Uterus (tissue), 4 donors: Measurements from ENCODE around the gene HSFX4. TPM values are rescaled to one million over a fixed set of nuclear protein-coding genes. Genes with fewer than 3 reads are reported as not detected.
"Not testable (repeated sequence)": the region's sequence is repeated elsewhere in the genome, so short reads cannot be mapped to it uniquely, and the experiment has no call there.

Experiments
- DNase-seq, 2 donors: peaks; one replicate each; pipeline ENCODE4 v3.0.0-alpha.2; 2019 to 2020
- H3K27ac ChIP-seq, 2 donors: fragments of 200-600 bp; sonication (generic); 1 replicate in 1 of 2; 2 replicates in 1 of 2; pipeline ENCODE4 v1.5.1; 2016 to 2018
- H3K27me3 ChIP-seq, 2 donors: fragments of 200-600 bp; sonication (generic); one replicate each; pipeline ENCODE4 v1.5.1; 2018 to 2019; ENCODE audit warnings: control low read depth in 1 of 2
- H3K36me3 ChIP-seq, 2 donors: fragments of 200-600 bp; sonication (generic); one replicate each; pipeline ENCODE4 v1.5.1; 2019; ENCODE audit warnings: control low read depth in 1 of 2
- H3K4me1 ChIP-seq, 2 donors: fragments of 200-600 bp; sonication (generic); one replicate each; pipeline ENCODE4 v1.5.1; 2018 to 2019; ENCODE audit warnings: control low read depth in 1 of 2
- H3K4me3 ChIP-seq, 2 donors: fragments of 200-600 bp; sonication (generic); 1 replicate in 1 of 2; 2 replicates in 1 of 2; pipeline ENCODE4 v1.5.1; 2018 to 2019; ENCODE audit warnings: mild to moderate bottlenecking in 1 of 2
- H3K9me3 ChIP-seq, 2 donors: fragments of 200-600 bp; sonication (generic); one replicate each; pipeline ENCODE4 v1.5.1; 2019; ENCODE audit warnings: control low read depth in 1 of 2
- POLR2A ChIP-seq, 2 donors: fragments of 450-650 bp; IDR thresholded peaks; one replicate each; pipeline ENCODE4 v1.6.1; 2016; ENCODE audit warnings: antibody characterized with exemption in 2 of 2, mild to moderate bottlenecking in 1 of 2, moderate library complexity in 1 of 2
- intact Hi-C: fragments of 100-400 bp; cut with DNase I; formaldehyde crosslinking; loops from one replicate; pipeline ENCODE4 v1.15.1; 2023; ENCODE audit warnings: low total_unique reads
- total RNA-seq, 4 donors: library from RNA; depleted of rRNA in 3 of 4; stranded (reverse); fragments of >200 nt in 3 of 4; gene quantifications; one replicate each; pipeline versions ENCODE4 v1.1.0 to v1.2.4, GENCODE V29; 2014 to 2023
- TF ChIP-seq, protein P1 (sequence below), 4 experiments: fragments of 200-600 bp in 2 of 4; fragments of 450-650 bp in 2 of 4; sonication (generic) in 2 of 4; IDR thresholded peaks; one replicate each; pipeline ENCODE4 v1.5.1; 2016 to 2019; ENCODE audit warnings: antibody characterized with exemption in 4 of 4, mild to moderate bottlenecking in 2 of 4, moderate library complexity in 1 of 4
- donor health status: DM: yes; HTN: yes; CAD: no.

The HSFX4 gene
- total RNA-seq, 4 donors from 2014 or later = not detected

DNA sequence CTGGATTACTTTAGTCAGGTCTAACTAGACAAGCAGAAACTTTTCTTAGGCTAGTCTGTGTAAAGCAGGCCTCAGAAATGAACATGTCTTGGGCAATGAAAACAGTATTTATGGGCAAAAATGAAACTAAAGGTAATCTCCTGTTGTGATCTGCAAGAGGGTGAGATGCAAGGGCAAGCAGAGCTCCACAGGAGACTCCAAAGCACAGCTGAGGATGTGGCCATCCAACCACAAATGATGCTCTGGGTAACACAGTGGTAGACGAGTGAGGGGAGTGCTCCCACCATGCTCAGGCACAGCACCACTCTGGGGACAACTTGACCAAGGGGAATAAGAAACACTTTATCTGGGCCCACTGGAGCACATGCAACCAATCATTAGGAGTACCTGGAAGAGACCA is 738 bp upstream of the HSFX4 start:
- H3K27ac ChIP-seq, H3K9me3 ChIP-seq, H3K36me3 ChIP-seq, H3K4me1 ChIP-seq, intact Hi-C loops, H3K4me3 ChIP-seq, H3K27me3 ChIP-seq, DNase-seq: not testable (repeated sequence)

DNA sequence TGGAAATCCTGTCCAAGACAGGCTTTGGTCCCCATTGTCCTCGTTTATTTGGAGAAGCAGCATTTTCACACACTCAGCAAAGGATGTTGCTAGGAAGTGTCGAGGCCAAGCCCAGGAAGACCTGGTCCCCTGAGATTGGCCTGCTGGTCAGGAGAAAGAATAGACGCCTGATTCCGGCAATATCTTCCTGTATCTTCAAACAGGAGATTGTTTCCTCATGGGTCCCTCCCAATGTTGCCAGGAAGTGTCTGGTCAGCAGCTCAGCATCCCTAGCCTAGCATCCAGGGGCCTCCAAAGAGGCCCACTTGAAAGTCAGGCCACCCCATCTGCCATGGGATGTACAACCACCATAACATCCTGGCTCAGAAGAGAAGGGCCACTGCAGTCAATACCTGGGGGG is 2.0 kb downstream of the HSFX4 start:
- H3K27ac ChIP-seq, intact Hi-C loops, H3K36me3 ChIP-seq, H3K4me1 ChIP-seq, H3K27me3 ChIP-seq, DNase-seq, H3K9me3 ChIP-seq, H3K4me3 ChIP-seq: not testable (repeated sequence)

DNA sequence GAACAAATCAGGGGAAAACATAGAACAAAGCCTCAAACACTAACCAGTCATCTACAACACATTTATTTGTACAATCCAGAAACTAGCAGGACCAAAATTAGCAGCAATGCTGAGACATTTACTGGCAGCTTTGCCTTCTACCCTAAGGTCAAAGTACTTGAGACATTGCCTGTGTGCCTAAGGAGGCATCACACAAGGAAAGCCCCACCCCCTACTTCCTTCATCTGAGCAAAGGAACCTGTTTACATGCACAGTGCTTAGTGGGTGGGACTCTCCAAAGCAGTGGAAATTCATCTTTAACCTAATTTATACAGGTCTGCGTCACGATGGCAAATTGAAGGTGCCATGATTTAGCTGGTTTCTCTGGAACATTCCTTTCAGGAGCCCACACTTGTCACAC is 2.8 kb downstream of the HSFX4 start:
- H3K27ac ChIP-seq, H3K4me1 ChIP-seq: not testable (repeated sequence)

DNA sequence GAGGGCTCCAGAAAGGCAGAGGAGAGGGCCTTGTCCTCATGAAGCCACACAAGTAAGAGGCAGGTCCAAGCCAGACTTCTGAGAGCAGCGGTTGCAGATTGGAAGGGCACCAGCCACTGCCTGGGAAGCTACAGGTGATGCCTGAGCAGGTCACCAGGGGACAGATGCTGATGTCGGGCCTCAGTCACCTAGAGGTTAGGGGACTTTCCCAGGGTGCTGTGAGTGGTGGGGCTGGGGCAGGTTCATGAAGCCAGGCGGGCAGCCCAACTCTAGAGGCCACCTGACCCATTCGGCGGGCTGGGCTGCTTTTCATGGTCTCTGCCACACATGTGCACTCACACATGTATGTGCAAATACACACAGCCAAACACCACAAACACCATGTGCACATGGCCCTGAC is 3.6 kb downstream of the HSFX4 start:
- H3K9me3 ChIP-seq, intact Hi-C loops: not testable (repeated sequence)

More for the DNA sequence above, 2.8 kb downstream of the HSFX4 start:
- H3K9me3 ChIP-seq, H3K27me3 ChIP-seq, intact Hi-C loops, H3K4me3 ChIP-seq, H3K36me3 ChIP-seq, DNase-seq: not testable (repeated sequence)

DNA sequence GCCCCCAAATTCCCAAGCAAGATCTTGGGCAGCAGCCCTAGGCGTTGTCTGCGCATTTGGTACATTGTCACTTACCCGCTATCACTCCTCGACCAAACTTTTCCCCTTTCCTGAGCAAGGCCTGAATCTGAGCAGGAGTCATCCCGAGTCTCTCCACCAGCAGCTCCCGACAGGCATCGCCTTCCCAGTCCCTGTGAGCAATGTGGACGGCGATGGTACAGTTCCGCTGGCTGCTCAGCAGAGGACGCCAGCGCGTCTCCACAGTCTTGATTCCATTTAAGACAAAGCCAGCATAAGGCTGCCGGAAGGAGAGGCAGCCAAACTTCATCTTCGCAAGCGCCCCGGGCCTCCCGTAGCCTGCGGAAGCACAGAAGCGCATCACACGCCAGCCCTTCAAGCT is 4.2 kb downstream of the HSFX4 start:
- H3K4me1 ChIP-seq, H3K9me3 ChIP-seq, H3K27ac ChIP-seq, intact Hi-C loops, H3K27me3 ChIP-seq, DNase-seq, H3K36me3 ChIP-seq, H3K4me3 ChIP-seq: not testable (repeated sequence)

More for the DNA sequence above, 3.6 kb downstream of the HSFX4 start:
- not testable (repeated sequence) for H3K27me3 ChIP-seq, H3K36me3 ChIP-seq, H3K4me1 ChIP-seq, DNase-seq, H3K27ac ChIP-seq, H3K4me3 ChIP-seq

DNA sequence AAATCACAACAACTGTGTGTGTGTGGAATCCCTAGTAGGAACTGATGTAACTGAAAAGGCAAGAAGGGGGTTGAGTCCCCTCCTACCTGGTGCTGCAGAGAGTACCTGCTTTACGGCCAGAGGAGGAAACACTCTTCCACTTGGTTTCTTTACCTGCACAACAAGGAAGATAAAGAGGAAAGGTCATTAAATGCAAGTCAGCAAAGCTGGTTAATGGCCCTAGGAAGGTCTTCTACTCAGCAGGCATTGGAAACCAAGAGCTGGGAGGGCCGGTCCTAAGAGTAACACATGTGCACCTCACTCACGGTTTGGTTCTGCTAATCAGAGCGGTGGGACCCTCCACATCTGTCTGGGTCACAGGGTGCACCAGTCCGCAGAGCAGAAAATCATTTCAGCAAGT is 8.0 kb downstream of the HSFX4 start:
- intact Hi-C loops, H3K36me3 ChIP-seq, H3K27me3 ChIP-seq, H3K9me3 ChIP-seq, DNase-seq, H3K4me1 ChIP-seq: not testable (repeated sequence)
- Histone ChIP-seq H3K4me3 (peak overlapping the region; percentile 64 to 83), H3K27ac (peak overlapping the region; percentile 87 to 90)

DNA sequence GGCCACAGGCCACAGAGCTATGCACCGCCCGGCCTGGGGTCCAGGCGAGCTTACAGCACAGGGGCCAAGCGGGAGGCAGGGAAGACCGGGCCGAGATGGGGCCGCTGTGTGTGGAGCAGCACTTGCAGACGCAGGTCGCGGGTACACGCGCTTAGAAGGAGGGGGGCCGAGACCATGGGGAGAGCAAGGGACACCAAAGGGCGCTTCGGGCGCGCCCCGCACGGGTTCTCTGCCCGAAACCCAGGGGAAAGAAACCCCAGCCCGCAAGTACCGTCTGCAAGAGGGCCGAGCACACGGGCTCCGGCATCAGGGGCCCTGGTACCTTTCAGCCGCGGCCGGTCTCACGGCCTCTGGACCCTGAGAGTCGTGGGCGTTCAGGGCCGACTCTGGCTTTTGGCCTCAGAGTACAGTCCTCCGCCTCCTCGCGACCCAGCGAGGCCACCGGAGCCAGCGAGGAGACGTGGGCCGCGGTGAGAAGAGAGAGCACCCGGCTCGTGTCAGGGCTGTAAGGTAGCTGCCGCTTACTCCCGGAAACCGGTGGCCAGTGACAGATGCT is 8.6 kb downstream of the HSFX4 start:
- Histone ChIP-seq H3K4me3 (peak overlapping the region; percentile 64 to 83), H3K4me1 (peaks cover 0 to 3% of the 10 kb centered on the region in 2 donors), H3K27me3 (no peaks in the 10 kb centered on the region), H3K36me3 (no peaks in the 10 kb centered on the region), H3K27ac (peak overlapping the region; percentile 87 to 90), H3K9me3 (no peaks in the 10 kb centered on the region)
- TF ChIP-seq, protein P1, sequence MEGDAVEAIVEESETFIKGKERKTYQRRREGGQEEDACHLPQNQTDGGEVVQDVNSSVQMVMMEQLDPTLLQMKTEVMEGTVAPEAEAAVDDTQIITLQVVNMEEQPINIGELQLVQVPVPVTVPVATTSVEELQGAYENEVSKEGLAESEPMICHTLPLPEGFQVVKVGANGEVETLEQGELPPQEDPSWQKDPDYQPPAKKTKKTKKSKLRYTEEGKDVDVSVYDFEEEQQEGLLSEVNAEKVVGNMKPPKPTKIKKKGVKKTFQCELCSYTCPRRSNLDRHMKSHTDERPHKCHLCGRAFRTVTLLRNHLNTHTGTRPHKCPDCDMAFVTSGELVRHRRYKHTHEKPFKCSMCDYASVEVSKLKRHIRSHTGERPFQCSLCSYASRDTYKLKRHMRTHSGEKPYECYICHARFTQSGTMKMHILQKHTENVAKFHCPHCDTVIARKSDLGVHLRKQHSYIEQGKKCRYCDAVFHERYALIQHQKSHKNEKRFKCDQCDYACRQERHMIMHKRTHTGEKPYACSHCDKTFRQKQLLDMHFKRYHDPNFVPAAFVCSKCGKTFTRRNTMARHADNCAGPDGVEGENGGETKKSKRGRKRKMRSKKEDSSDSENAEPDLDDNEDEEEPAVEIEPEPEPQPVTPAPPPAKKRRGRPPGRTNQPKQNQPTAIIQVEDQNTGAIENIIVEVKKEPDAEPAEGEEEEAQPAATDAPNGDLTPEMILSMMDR (IDR thresholded peaks at IDR 0.05) = no peak
- intact Hi-C loops = no loop called here
- peak in 1 of 2 donors; percentile 24 for DNase-seq

DNA sequence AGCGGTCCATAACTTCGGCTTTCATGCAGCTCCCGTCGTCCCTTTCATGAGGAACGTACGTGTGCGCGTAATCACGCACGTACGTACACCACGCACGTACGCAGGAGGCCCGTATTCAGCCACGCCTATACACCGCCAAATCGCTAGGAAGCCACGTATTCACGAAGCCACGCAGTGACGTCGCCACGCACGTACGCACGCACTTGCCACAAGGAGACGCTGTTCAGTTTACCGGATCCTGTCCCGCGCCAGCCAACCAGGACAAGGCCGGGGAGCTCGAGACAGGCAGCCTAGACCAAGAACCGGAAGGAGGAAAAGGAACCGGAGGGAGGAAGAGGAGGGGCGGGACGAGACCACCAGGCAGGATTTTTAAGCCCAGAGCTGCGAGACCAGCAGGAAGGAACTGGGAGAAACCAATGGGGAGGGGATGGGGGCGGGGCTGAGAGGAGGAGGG is 9.1 kb downstream of the HSFX4 start, which contains the start of gene EOLA2:
TSS of gene EOLA2 (minus strand) at position 65 of the 454 bp plus-strand sequence. CDS start 4,617 bp downstream, outside the sequence.
- Histone ChIP-seq H3K4me3 (peak within 1 kb of the TSS; percentile 64 to 83), H3K27ac (peak within 1 kb of the TSS; percentile 87 to 97), H3K36me3 (no peaks in the 10 kb centered on the region), H3K27me3 (no peaks in the 10 kb centered on the region), H3K9me3 (no peaks in the 10 kb centered on the region), H3K4me1 (peaks cover 0 to 3% of the 10 kb centered on the region in 2 donors)
- TF ChIP-seq, protein P1 (IDR thresholded peaks at IDR 0.05) = peak; percentile 35 to 69 (median 55)
- peak; percentile 33 to 54 for TF ChIP-seq POLR2A (IDR thresholded peaks at IDR 0.05)
- intact Hi-C loops = no loop called here
- peak; percentile 93 to 96 for DNase-seq
